ENCODE results near the gene AP1S2. TPM values are rescaled to one million over a fixed set of nuclear protein-coding genes. Genes with fewer than 3 reads are reported as not detected.

AP1S2 gene
- total RNA-seq, 2 experiments from 2014 or later, result 40.2 to 49.5 TPM

GRCh38 chrX:15785176-15785750 is 69.3 kb downstream of the AP1S2 start:
- no peak overlapping the region for H3K27ac ChIP-seq (ENCODE audit: low read depth, low read length, poor library complexity, severe bottlenecking)
- ChIA-PET CTCF (ENCODE audit: unreplicated experiment) (interaction anchor here (0.6 kb wide), 1 partner anchor 1341 kb away, joined by 3 read pairs; no protein-coding TSS in a partner anchor), POLR2A (interaction anchor here (0.6 kb wide), 1 partner anchor 1748 kb away, joined by 5 read pairs; no protein-coding TSS in a partner anchor)
- no TSS peak for BruUV-seq (replicated peaks)
- no peaks in the 10 kb centered on the region for H3K9me3 ChIP-seq (ENCODE audit: low read length)
- no peaks in the 10 kb centered on the region for H3K36me3 ChIP-seq (ENCODE audit: insufficient read depth, low read length)
- H3K4me2 ChIP-seq (ENCODE audit: low read length), result no peak overlapping the region
- intact Hi-C loops (cut with micrococcal nuclease; ENCODE audit: unreplicated experiment), result no loop called here
- peaks cover 15% of the 10 kb centered on the region for H3K4me1 ChIP-seq (ENCODE audit: insufficient read depth, low read length, poor library complexity, severe bottlenecking)
- no peaks in the 10 kb centered on the region for H3K9me2 ChIP-seq (ENCODE audit: insufficient read depth, low read length)
- H3K79me2 ChIP-seq (ENCODE audit: insufficient read depth, low read depth, low read length), result no peaks in the 10 kb centered on the region
- H2AFZ ChIP-seq (ENCODE audit: low read length), result no peak overlapping the region
- no peak overlapping the region for H3K4me3 ChIP-seq (ENCODE audit: low read depth, low read length, poor library complexity, severe bottlenecking)
- TF ChIP-seq EZH2phosphoT487 (IDR thresholded peaks at IDR 0.05; ENCODE audit: borderline replicate concordance, low read depth, low read length) (no peak), CTCF (conservative IDR thresholded peaks at IDR 0.05; ENCODE audit: low read length) (no peak)
- no peaks in the 10 kb centered on the region for H4K20me1 ChIP-seq (ENCODE audit: insufficient read depth, low read length)
- no peak for DNase-seq (ENCODE audit: low spot score)

GRCh38 chrX:15781961-15782699 is 72.5 kb downstream of the AP1S2 start:
- peak overlapping the region; percentile 41 for H3K4me3 ChIP-seq (ENCODE audit: low read depth, low read length, poor library complexity, severe bottlenecking)
- intact Hi-C loops (cut with micrococcal nuclease; ENCODE audit: unreplicated experiment), result no loop called here
- no peaks in the 10 kb centered on the region for H3K9me3 ChIP-seq (ENCODE audit: low read length)
- DNase-seq (ENCODE audit: low spot score), result peak; percentile 11
- no peaks in the 10 kb centered on the region; the same call in 1 of the 2 replicates for H3K36me3 ChIP-seq (ENCODE audit: insufficient read depth, low read length)
- peak overlapping the region; percentile 21 for H3K27ac ChIP-seq (ENCODE audit: low read depth, low read length, poor library complexity, severe bottlenecking)
- no peaks in the 10 kb centered on the region for H4K20me1 ChIP-seq (ENCODE audit: insufficient read depth, low read length)
- TF ChIP-seq EZH2phosphoT487 (IDR thresholded peaks at IDR 0.05; ENCODE audit: borderline replicate concordance, low read depth, low read length) (no peak), CTCF (conservative IDR thresholded peaks at IDR 0.05; ENCODE audit: low read length) (0 out of 2 replicates have a peak, but pooled peaks have one; percentile 17)
- peaks cover 12% of the 10 kb centered on the region for H3K4me1 ChIP-seq (ENCODE audit: insufficient read depth, low read length, poor library complexity, severe bottlenecking)
- ChIA-PET POLR2A (interaction anchor here (0.7 to 2.1 kb wide), 4 partner anchors 9 to 487 kb away, joined by 3 to 15 read pairs (median 3); partner anchors contain the start of gene ZRSR2), CTCF (ENCODE audit: unreplicated experiment) (no interaction called here)
- no peaks in the 10 kb centered on the region for H3K9me2 ChIP-seq (ENCODE audit: insufficient read depth, low read length)
- no TSS peak for BruUV-seq (replicated peaks)
- peak overlapping the region; percentile 70 for H3K4me2 ChIP-seq (ENCODE audit: low read length)
- peak overlapping the region; percentile 89; the same call in 1 of the 2 replicates for H2AFZ ChIP-seq (ENCODE audit: low read length)
- no peaks in the 10 kb centered on the region for H3K79me2 ChIP-seq (ENCODE audit: insufficient read depth, low read depth, low read length)

Other genes with a start within 250 kb of the AP1S2 start
- 0.28 TPM in 1 of 2 replicates, not detected in the other for gene CLTRN, start 190.0 kb downstream of the AP1S2 start, total RNA-seq (2014; rRNA removed; shearing (Covaris generic))
- gene CLTRN, start 190.0 kb downstream of the AP1S2 start, total RNA-seq (2022), result 0.46 TPM in 1 of 2 replicates, not detected in the other
- 0.85 and 3.1 TPM in 2 replicates for gene CA5B, start 116.5 kb downstream of the AP1S2 start, total RNA-seq (2014; rRNA removed; shearing (Covaris generic))
- gene CA5B, start 116.5 kb downstream of the AP1S2 start, total RNA-seq (2022), result 6.0 and 6.2 TPM in 2 replicates
- gene ZRSR2, start 64.3 kb downstream of the AP1S2 start, total RNA-seq (2014; rRNA removed; shearing (Covaris generic)), result 6.2 and 6.5 TPM in 2 replicates
- 13.7 and 14.0 TPM in 2 replicates for gene ZRSR2, start 64.3 kb downstream of the AP1S2 start, total RNA-seq (2022)